Gastrocnemius medialis (tissue), 4 donors: ENCODE measurements around the gene MCL1.

Experiments
- CTCF ChIP-seq, 5 experiments: fragments of 450-650 bp in 3 of 5; fragments of 200-600 bp in 2 of 5; sonication (generic) in 2 of 5; IDR thresholded peaks in 4 of 5; conservative IDR thresholded peaks in 1 of 5; 1 replicate in 4 of 5; 2 replicates in 1 of 5; pipeline ENCODE4 v1.5.1; 2016 to 2019; ENCODE audit warnings: antibody characterized with exemption in 5 of 5, mild to moderate bottlenecking in 3 of 5, moderate library complexity in 3 of 5
- POLR2A ChIP-seq, 2 donors: fragments of 450-650 bp; IDR thresholded peaks; one replicate each; pipeline ENCODE4 v1.6.1; 2017; ENCODE audit warnings: antibody characterized with exemption in 2 of 2, mild to moderate bottlenecking in 2 of 2, moderate library complexity in 2 of 2

GRCh38 chr1:150575072-150575489 lies 4.3 kb downstream of the MCL1 start:
- no peak for TF ChIP-seq CTCF (IDR thresholded peaks at IDR 0.05 in 4 of 5, conservative IDR thresholded peaks at IDR 0.05 in 1 of 5)
- peak in 1 of 2 donors; percentile 48 for TF ChIP-seq POLR2A (IDR thresholded peaks at IDR 0.05)
